H1 (cell line): ENCODE results near the gene C22orf31. TPM values are rescaled to one million over a fixed set of nuclear protein-coding genes. Genes with fewer than 3 reads are reported as not detected.

Experiments
- BACH1 ChIP-seq: IDR thresholded peaks from 2 replicates; pipeline ENCODE4 v1.6.1; 2012; ENCODE audit warnings: low read length, improper control_type of control experiment
- CTBP2 ChIP-seq: IDR thresholded peaks from 2 replicates; pipeline ENCODE4 v1.7.0; 2011; ENCODE audit warnings: borderline replicate concordance, mild to moderate bottlenecking, moderate library complexity, mixed read lengths, low read length; ENCODE audit not compliant: insufficient read depth, insufficient read length
- KDM1A ChIP-seq: fragments of 200-600, 300-600 bp; sonication (generic); IDR thresholded peaks from 2 replicates; pipeline ENCODE4 v1.7.1; 2016; ENCODE audit warnings: mild to moderate bottlenecking, low read length, borderline replicate concordance
- TCF12 ChIP-seq: IDR thresholded peaks from 2 replicates; pipeline ENCODE4 v1.6.1; 2011; ENCODE audit warnings: low read depth, mild to moderate bottlenecking, low read length
- polyA plus RNA-seq, 7 experiments: library from polyadenylated mRNA; depleted of rRNA in 3 of 7; stranded (reverse) in 5 of 7; unstranded in 2 of 7; fragments of >200 nt in 5 of 7; fragments of 200-250 nt in 2 of 7; gene quantifications; 1 replicate in 5 of 7; 2 replicates in 1 of 7; 4 replicates in 1 of 7; pipeline versions ENCODE4 v1.2.1 to v1.2.3, GENCODE V29; 2011 to 2013; ENCODE audit warnings: missing spikeins in 2 of 7, mixed read lengths in 2 of 7
- total RNA-seq: library from RNA; stranded (reverse); fragmentation: NEBNext Ultra II Directional; extraction: Animal tissue kit (Norgen Biotek cat#: 25700); gene quantifications from 2 replicates; pipeline ENCODE4 v1.2.1, GENCODE V29; 2021
- TF ChIP-seq, protein P1 (sequence below), 3 experiments: IDR thresholded peaks; 1 replicate in 2 of 3; 2 replicates in 1 of 3; pipeline versions ENCODE4 v1.5.1 to v1.6.1; 2011; ENCODE audit warnings: low read length in 3 of 3, mild to moderate bottlenecking in 3 of 3, inconsistent platforms in 2 of 3, low read depth in 1 of 3, moderate library complexity in 1 of 3; ENCODE audit not compliant: insufficient read depth in 1 of 3; ENCODE audit errors: control extremely low read depth in 1 of 3

Gene C22orf31
- total and polyA plus RNA-seq, 2 of the 8 experiments (the other 6 are each of a cell fraction or from before 2014, with no cell fraction given) = not detected

DNA sequence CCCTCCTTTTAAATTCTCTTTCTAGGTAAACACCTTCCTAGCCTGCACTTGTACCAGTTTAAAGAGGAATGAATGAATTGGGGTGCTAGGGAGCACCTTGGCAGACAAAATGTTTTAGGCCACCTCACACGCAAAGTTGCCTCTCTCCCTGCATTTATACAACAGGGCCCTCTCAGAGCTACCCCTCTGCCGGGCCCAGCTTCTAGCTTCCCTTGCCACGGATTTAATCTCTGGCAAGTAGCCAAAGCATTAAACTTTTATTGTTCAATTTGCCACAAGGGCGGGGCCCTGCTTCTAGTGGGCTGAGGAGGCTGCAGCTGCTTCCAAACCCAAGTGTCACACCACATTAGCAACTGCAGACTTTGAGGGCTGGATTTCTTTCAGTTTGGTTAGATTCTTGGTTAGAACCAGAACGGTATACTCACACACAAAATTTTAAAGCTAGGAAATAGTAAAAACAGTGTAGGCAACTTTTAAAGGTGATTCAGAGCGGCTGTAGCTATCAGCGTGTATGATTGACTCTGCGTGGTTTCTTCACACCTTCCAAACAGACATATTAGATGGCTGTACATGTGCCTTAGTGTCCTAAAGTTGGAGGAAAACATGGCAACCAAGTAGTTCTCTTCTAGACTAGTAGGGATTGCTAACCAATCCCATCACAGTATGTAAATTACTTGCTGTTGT lies 17.7 kb upstream of the C22orf31 start (continued):
- TF ChIP-seq, protein P1, sequence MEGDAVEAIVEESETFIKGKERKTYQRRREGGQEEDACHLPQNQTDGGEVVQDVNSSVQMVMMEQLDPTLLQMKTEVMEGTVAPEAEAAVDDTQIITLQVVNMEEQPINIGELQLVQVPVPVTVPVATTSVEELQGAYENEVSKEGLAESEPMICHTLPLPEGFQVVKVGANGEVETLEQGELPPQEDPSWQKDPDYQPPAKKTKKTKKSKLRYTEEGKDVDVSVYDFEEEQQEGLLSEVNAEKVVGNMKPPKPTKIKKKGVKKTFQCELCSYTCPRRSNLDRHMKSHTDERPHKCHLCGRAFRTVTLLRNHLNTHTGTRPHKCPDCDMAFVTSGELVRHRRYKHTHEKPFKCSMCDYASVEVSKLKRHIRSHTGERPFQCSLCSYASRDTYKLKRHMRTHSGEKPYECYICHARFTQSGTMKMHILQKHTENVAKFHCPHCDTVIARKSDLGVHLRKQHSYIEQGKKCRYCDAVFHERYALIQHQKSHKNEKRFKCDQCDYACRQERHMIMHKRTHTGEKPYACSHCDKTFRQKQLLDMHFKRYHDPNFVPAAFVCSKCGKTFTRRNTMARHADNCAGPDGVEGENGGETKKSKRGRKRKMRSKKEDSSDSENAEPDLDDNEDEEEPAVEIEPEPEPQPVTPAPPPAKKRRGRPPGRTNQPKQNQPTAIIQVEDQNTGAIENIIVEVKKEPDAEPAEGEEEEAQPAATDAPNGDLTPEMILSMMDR (IDR thresholded peaks at IDR 0.05; ENCODE audit: control extremely low read depth in 1 of 3, insufficient read depth in 1 of 3, low read depth in 1 of 3, low read length in 3 of 3) = no peak
- TF ChIP-seq KDM1A (no peak), BACH1 (no peak), CTBP2 (no peak), TCF12 (no peak)
